MM.1S (cell line): ENCODE results near the gene TBC1D26.
"Not testable (repeated sequence)": the region's sequence is repeated elsewhere in the genome, so short reads cannot be mapped to it uniquely, and the experiment has no call there.

Experiments used
- CTCF ChIP-seq: fragments of 300-600 bp; sonication (generic); IDR thresholded peaks from 2 replicates; pipeline ENCODE4 v1.5.1; 2016; ENCODE audit warnings: antibody characterized with exemption, low read length, mixed read lengths
- EZH2 ChIP-seq: fragments of 300-600 bp; sonication (generic); optimal IDR thresholded peaks from 2 replicates; pipeline ENCODE3; 2017; ENCODE audit warnings: low read depth, mild to moderate bottlenecking, antibody characterized with exemption, low read length, mixed read lengths
- EZH2phosphoT487 ChIP-seq: fragments of 300-600 bp; sonication (generic); IDR thresholded peaks from 2 replicates; pipeline ENCODE4 v1.6.1; 2018; ENCODE audit warnings: antibody characterized with exemption, low read length

- TF ChIP-seq CTCF, EZH2, EZH2phosphoT487: not testable (repeated sequence)
Measured at GRCh38 chr17:15788365-15788764, 56.3 kb downstream of the TBC1D26 start.
